GM19397 (cell line): ENCODE results near the gene TPRG1L.
"Not testable (repeated sequence)": the region's sequence is repeated elsewhere in the genome, so short reads cannot be mapped to it uniquely, and the experiment has no call there.

Experiments used
- ATAC-seq: cut with Tn5 transposase; IDR thresholded peaks from one replicate; pipeline ENCODE4 v1.9.1; 2021; ENCODE audit warnings: mild to moderate bottlenecking, moderate library complexity; ENCODE audit not compliant: unreplicated experiment

TPRG1L gene

GRCh38 chr1:3624200-3625136, at the start of gene TPRG1L:
TSS of gene TPRG1L (plus strand) at chr1:3625015. CDS start at chr1:3625073, 58 bp downstream.
- peak; percentile 90 for ATAC-seq

DNA sequence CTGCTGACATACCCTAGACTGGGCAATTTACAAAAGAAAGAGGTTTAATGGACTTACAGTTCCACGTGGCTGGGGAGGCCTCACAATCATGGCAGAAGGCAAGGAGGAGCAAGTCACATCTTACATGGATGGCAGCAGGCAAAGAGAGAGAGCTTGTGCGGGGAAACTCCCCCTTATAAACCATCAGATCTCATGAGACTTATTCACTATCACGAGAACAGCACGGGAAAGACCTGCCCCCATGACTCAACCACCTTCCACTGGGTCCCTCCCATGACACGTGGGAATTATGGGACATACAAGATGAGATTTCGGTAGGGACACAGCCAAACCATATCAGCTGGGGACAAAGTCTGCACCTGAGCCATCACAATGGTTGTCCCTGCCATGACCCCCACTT, 49.3 kb upstream of the TPRG1L start:
- ATAC-seq = not testable (repeated sequence)

DNA sequence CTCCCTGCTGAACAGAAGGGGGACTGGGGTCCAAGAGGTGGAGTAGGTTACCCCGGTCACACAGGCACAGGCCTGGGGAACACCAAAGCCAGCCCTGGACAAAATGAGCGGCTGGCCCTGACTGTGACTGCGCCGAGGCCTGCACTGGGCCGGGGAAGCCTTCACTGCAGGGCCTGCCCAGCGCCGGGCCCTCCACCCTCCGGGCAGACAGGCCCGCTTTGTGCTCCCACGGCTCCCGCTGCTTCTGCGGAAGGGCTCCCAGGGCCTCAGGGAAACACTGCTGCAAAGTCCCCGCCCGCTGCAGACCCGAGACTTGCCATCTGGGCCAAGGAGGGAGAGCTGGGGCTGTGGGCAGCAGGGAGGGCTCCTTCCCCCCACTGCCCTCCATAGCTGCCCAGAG, 48.8 kb upstream of the TPRG1L start:
- no peak for ATAC-seq

DNA sequence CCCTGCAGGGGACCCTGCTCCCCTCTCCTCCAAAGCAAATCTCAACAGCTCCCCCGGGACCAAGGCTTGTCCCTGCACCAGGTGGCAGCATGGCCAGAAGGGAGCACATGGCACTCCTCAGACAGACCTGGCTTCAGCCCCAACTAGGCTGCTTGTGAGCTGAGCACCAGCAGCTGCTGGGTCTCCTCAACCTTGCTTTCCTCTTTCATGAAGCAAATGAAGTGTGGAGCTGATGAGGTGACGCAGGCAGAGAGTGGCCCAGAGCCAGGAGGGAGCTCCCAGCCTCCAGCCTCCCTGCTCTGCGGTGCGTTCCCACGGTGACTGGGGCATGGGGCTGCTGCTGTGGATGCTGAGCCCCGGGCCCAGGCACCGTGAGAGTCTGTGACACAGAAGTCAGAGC, 47.5 kb upstream of the TPRG1L start:
- ATAC-seq = no peak

DNA sequence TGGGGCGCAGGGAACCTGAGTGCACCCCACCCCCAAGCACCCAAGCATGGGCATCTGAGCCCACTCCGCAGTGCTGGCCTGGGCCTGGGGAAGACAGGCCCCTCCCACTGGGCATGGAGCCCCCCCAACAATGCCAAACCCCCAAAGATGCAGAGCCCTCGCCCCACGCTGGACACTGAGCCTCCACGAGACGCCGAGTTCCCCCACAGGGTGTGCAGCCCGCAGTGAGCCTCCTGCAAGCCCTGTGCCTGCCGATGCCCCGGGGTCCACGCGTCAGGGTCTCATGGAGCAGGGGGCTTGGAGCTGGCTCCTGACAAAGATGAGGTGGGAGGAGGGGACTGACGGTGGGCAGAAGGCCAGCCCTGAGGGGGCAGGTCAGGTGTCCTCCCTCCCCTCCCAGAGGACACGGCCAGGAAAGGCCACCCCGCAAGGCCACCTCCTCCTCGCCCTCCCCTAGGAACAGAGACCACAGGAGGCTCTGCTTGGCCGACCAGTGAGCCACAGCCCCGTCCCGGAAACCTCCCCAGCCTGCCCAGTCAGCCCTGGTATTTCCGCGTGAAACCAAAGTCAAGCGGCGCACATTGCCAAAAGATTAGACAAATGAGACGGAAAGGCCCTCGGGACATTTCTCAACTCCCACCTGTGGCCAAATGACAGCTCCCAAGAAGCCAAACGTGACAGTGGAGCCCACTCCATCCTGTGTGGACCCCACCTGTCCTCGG, 46.9 kb upstream of the TPRG1L start:
- no peak for ATAC-seq

GRCh38 chr1:3578433-3578805, 46.4 kb upstream of the TPRG1L start:
- no peak for ATAC-seq

GRCh38 chr1:3578906-3579305, 45.9 kb upstream of the TPRG1L start:
- no peak for ATAC-seq

DNA sequence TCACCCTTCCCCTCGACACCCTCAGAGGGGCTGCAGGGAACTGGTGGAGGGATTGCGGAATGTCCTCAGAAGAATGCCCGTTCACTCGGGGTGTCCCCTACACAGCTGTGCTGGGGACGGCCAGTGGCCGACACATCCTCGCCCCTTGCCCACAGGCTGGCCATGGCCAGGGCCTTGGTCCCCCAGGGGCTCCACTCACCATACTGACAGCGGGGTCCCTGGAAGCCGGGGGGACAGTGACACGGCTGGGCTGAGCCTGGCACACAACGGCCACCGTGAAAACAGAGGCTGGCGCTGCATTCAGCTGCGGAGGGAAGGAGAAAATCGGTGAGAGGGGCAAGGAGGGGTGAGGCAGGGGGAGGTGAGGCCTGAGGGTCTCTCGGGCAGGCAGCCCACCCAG, 45.2 kb upstream of the TPRG1L start:
- no peak for ATAC-seq

GRCh38 chr1:3580231-3580630, 44.6 kb upstream of the TPRG1L start:
- ATAC-seq = no peak

DNA sequence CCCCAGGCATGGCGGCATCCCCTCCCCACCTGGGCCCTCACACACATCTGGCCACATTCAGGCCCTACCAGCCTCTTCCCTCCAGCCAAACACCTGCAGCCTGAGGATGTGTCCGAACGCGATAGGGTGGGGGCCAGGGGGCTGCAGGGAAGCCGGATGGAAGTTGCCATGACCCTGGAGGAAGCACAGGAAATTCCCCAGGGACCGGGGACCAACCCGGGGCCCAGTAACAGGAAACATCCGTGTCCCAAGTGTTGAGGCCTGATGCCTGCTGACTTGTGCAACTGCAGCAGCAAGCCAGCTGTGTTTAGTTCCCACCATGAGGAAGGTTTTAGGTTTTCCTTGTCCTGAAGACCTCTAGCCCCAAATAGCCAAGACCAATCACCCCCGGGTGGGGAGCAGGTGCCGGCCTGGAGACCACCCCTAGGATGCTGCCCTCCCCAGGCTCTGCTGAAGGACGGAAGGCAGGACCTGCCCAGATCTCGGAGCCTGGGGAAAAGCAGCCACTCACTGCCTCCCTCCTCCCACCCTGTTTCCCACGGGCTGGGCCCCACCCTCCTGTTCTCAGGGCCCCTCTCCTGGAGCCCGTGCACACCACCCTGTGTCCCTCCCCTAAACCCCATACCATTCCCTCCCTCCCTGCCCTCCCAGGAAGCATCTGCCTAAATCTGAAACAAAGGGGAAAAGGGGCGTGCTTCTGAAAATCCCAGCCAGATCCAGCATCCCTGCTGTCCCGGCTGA, 43.3 kb upstream of the TPRG1L start:
- no peak for ATAC-seq

DNA sequence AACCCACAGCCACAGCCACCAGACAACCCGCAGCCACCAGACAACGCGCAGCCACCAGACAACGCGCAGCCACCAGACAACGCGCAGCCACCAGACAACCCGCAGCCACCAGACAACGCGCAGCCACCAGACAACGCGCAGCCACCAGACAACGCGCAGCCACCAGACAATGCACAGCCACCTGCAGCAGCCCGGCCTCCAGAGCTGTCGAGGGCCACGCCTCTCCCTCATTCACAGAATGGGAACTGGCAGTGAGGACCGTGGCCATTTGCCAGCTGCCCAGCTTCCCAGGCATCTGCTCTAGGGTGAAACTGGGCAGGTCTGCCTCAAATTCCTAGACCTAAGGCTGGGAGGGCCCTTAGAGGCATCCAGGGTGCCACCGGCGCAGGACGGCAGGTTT, 41.1 kb upstream of the TPRG1L start:
- not testable (repeated sequence) for ATAC-seq

GRCh38 chr1:3584915-3585314, 39.9 kb upstream of the TPRG1L start:
- no peak for ATAC-seq

DNA sequence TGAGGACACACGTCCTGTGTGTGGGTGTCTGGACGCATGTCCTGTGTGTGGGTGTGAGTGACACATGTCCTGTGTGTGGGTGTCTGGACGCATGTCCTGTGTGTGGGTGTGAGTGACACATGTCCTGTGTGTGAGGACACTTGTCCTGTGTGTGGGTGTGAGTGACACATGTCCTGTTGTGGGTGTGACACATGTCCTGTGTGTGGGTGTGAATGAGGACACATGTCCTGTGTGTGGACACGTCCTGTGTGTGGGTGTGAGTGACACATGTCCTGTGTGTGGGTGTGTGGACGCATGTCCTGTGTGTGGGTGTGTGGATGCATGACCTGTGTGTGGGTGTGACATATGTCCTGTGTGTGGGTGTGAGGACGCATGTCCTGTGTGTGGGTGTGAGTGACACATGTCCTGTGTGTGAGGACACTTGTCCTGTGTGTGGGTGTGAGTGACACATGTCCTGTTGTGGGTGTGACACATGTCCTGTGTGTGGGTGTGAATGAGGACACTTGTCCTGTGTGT, 39.4 kb upstream of the TPRG1L start:
- ATAC-seq = not testable (repeated sequence)

GRCh38 chr1:3585940-3586568, 38.8 kb upstream of the TPRG1L start:
- ATAC-seq = no peak

- no peak for ATAC-seq
These were observed 37.6 kb upstream of the TPRG1L start for GRCh38 chr1:3586986-3587759.

- ATAC-seq = no peak
These were observed 36.4 kb upstream of the TPRG1L start for GRCh38 chr1:3588395-3588794.

DNA sequence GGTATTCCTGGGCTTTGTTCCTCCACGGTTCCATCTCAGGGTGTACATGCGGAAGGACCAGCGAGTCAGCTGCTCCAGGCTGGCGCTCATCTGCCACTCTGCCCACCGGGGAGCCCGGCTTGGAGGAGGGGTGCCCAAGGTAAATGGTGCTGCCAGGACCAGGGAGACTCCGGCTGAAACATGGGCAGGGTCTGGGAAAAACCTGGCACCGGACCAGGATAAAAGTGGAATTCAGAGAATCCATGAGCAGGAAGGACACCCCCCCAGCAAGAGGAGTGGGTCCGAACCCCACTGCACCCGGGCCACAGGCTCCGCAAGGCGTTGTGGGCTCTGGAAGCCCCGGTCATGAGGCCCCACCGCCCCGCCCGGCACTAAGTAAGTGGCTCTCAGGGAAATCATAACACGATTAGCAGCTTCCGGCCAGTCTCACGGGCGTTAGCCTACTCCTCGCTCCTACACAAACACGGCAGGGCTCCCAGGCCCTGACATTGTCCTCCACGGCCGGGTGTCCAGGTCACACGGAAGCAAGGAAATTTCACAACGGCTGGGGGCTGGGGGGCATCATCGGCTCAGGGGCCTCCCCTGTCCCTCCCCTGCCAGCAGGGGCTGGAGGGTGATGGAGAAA, 34.6 kb upstream of the TPRG1L start:
- ATAC-seq = no peak

- ATAC-seq = no peak
These were observed 33.6 kb upstream of the TPRG1L start for GRCh38 chr1:3590951-3591865.
